ENCODE results near the gene FOXP1. TPM values are rescaled to one million over a fixed set of nuclear protein-coding genes. Genes with fewer than 3 reads are reported as not detected.

The FOXP1 gene
- total RNA-seq, 1 experiment from 2014 or later: 2.9 TPM

DNA sequence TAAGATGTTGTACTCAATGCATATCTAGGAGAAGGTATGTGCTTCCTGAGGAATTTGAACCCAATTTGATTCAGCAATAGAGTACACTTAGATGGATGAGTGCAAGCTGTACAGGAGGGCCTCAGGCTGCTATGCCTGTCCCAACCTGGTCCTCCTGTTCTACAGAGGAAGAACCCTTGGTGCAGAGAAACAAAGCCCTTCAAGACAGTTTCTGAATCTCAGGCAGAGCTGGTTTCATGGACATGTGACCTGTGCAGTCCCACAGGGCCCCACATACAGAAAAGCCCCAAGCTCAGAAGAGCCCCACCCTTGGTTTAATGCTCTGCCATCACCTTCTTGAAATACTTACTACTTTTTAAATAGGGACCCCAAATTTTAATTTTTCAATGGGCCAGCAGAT, 15.3 kb downstream of the FOXP1 start:
- H3K4me3 ChIP-seq (ENCODE audit: low read depth in 2 of 2, low read length in 2 of 2): no peak overlapping the region
- ChIA-PET CTCF (no interaction called here), POLR2A (no interaction called here)
- TF ChIP-seq REST (IDR thresholded peaks at IDR 0.05; ENCODE audit: insufficient read depth in 1 of 2, low read depth in 2 of 2, low read length in 1 of 2) (no peak), SIN3A (IDR thresholded peaks at IDR 0.05; ENCODE audit: borderline replicate concordance, insufficient read depth, low read depth, low read length) (no peak), TCF7L2 (IDR thresholded peaks at IDR 0.05; ENCODE audit: low read depth, low read length) (no peak), POLR2AphosphoS5 (IDR thresholded peaks at IDR 0.05; ENCODE audit: low read depth, low read length) (no peak), CTCF (IDR thresholded peaks at IDR 0.05) (no peak)
- BruUV-seq (replicated peaks): no TSS peak
- ATAC-seq: no peak
- no peak for DNase-seq (ENCODE audit: low read depth, low spot score)
- intact Hi-C loops (cut with micrococcal nuclease; ENCODE audit: unreplicated experiment) (no loop called here), in situ Hi-C loops (cut with HindIII; ENCODE audit: low pct_unique_long_range_greater_than_20kb, low sequenced_read_pairs) (no loop called here)
- no peaks in the 10 kb centered on the region for H3K9me3 ChIP-seq (ENCODE audit: control insufficient read depth, insufficient read depth, low read depth, low read length)
- no peaks in the 10 kb centered on the region for H3K36me3 ChIP-seq (ENCODE audit: control insufficient read depth, insufficient read depth, low read length)
- no peak overlapping the region for H3K27ac ChIP-seq (ENCODE audit: low read length)
- H3K4me1 ChIP-seq (ENCODE audit: control insufficient read depth, insufficient read depth, low read length): no peaks in the 10 kb centered on the region
- no peaks in the 10 kb centered on the region for H3K27me3 ChIP-seq (ENCODE audit: control insufficient read depth, insufficient read depth, low read length)

DNA sequence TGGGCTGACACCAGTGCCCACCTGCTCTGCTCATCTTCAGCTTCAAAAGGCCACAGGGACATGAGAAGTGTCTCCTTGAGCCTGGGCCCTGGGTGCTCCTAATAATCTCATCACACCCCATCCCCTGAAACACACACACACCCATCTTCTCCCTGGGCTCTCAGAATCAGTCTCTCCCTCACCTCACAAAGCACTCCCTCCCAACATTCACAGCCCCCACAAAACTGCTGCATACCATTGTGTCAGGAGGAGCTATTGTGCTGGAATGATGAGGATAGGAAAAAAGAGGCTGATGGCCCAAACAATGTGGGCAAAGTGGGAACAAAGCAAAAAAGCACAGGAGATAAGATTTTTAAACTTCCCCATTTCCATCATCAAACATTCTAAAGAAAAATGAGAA, 16.8 kb downstream of the FOXP1 start:
- Histone ChIP-seq H3K27me3 (ENCODE audit: control insufficient read depth, insufficient read depth, low read length) (no peaks in the 10 kb centered on the region), H3K4me1 (ENCODE audit: control insufficient read depth, insufficient read depth, low read length) (no peaks in the 10 kb centered on the region), H3K4me3 (ENCODE audit: low read depth in 2 of 2, low read length in 2 of 2) (no peak overlapping the region), H3K9me3 (ENCODE audit: control insufficient read depth, insufficient read depth, low read depth, low read length) (no peaks in the 10 kb centered on the region), H3K36me3 (ENCODE audit: control insufficient read depth, insufficient read depth, low read length) (no peaks in the 10 kb centered on the region), H3K27ac (ENCODE audit: low read length) (no peak overlapping the region)
- no peak for TF ChIP-seq CTCF (IDR thresholded peaks at IDR 0.05)
- TF ChIP-seq REST (IDR thresholded peaks at IDR 0.05; ENCODE audit: insufficient read depth in 1 of 2, low read depth in 2 of 2, low read length in 1 of 2): no peak
- TF ChIP-seq POLR2AphosphoS5 (IDR thresholded peaks at IDR 0.05; ENCODE audit: low read depth, low read length): no peak
- TF ChIP-seq TCF7L2 (IDR thresholded peaks at IDR 0.05; ENCODE audit: low read depth, low read length): no peak
- TF ChIP-seq SIN3A (IDR thresholded peaks at IDR 0.05; ENCODE audit: borderline replicate concordance, insufficient read depth, low read depth, low read length): no peak
- POLR2A ChIA-PET: no interaction called here
- CTCF ChIA-PET: no interaction called here
- no peak for ATAC-seq
- in situ Hi-C loops (cut with HindIII; ENCODE audit: low pct_unique_long_range_greater_than_20kb, low sequenced_read_pairs) (no loop called here), intact Hi-C loops (cut with micrococcal nuclease; ENCODE audit: unreplicated experiment) (no loop called here)
- no peak for DNase-seq (ENCODE audit: low read depth, low spot score)
- no TSS peak for BruUV-seq (replicated peaks)

Measured in Panc1 (cell line).